GM12878 (cell line): ENCODE data around the gene OPTC. TPM values are rescaled to one million over a fixed set of nuclear protein-coding genes. Genes with fewer than 3 reads are reported as not detected.

ENCODE experiments used
- ATAC-seq: fragments of 200-7000 bp; cut with Tn5 transposase; 3 replicates; pipeline ENCODE4 v1.9.1; 2020; ENCODE audit warnings: mild to moderate bottlenecking, moderate library complexity
- BruUV-seq: library from RNA; stranded (reverse); fragments of 400-500 nt; replicated peaks from 2 replicates; lab custom pipeline; 2021; lab: Mats Ljungman, UMichigan
- CTCF ChIA-PET: fragments of 300-600 bp; sonication (Branson Sonifier 250); formaldehyde crosslinking; extraction: SDS; loops from one replicate; lab custom pipeline; 2021; ENCODE audit warnings: inconsistent platforms; lab: Yijun Ruan, JAX
- POLR2A ChIA-PET: fragments of 350-600 bp; formaldehyde crosslinking; extraction: SDS; loops from one replicate; lab custom pipeline; 2021; ENCODE audit warnings: inconsistent platforms; lab: Charles Lee
- RAD21 ChIA-PET: fragments of 300-600 bp; sonication (Branson Sonifier 250); formaldehyde crosslinking; loops from one replicate; lab custom pipeline; 2023; ENCODE audit warnings: antibody characterized with exemption; ENCODE audit not compliant: unreplicated experiment; lab: Charles Lee
- SMC1A ChIA-PET: fragments of 300-600 bp; sonication (Branson Sonifier 250); formaldehyde crosslinking; loops from one replicate; lab custom pipeline; 2023; ENCODE audit not compliant: unreplicated experiment, uncharacterized antibody; lab: Charles Lee
- DNase-seq: peaks from one replicate; pipeline ENCODE4 v3.0.0-alpha.2; 2011; ENCODE audit warnings: low read depth, low spot score
- FAIRE-seq: peaks from 3 replicates; lab custom pipeline; 2011; peaks lifted over from hg19 to GRCh38; lab: Jason Lieb, UNC
- H2AFZ ChIP-seq: 2 replicates; pipeline ENCODE4 v1.6.0; 2011; ENCODE audit warnings: low read depth, low read length, control low read depth; ENCODE audit not compliant: control insufficient read depth
- H3K27ac ChIP-seq: 2 replicates; pipeline ENCODE4 v1.5.1; 2011; ENCODE audit warnings: control low read depth; ENCODE audit not compliant: control insufficient read depth, insufficient read depth
- H3K27me3 ChIP-seq, 2 experiments: replicated peaks in 1 of 2; 2 replicates each; pipeline versions ENCODE4 v1.6.0 to v1.6.1; 2011; ENCODE audit warnings: low read length in 1 of 2; ENCODE audit not compliant: control insufficient read depth in 2 of 2, insufficient read depth in 2 of 2
- H3K36me3 ChIP-seq, 2 experiments: 2 replicates each; pipeline ENCODE4 v1.5.1; 2011; ENCODE audit warnings: low read length in 1 of 2; ENCODE audit not compliant: control insufficient read depth in 2 of 2, insufficient read depth in 2 of 2
- H3K4me1 ChIP-seq: 2 replicates; pipeline ENCODE4 v1.6.1; 2011; ENCODE audit warnings: mild to moderate bottlenecking, low read length, moderate library complexity, mixed read lengths; ENCODE audit not compliant: control insufficient read depth, insufficient read depth
- H3K4me2 ChIP-seq: 2 replicates; pipeline ENCODE4 v1.6.0; 2011; ENCODE audit warnings: control low read depth; ENCODE audit not compliant: control insufficient read depth, insufficient read depth
- H3K4me3 ChIP-seq: fragments of 200-600 bp; sonication (generic); 2 replicates; pipeline ENCODE4 v1.5.1; 2016
- H3K79me2 ChIP-seq: 2 replicates; pipeline ENCODE4 v1.6.0; 2011; ENCODE audit warnings: low read length; ENCODE audit not compliant: control insufficient read depth, insufficient read depth
- H3K9ac ChIP-seq: 2 replicates; pipeline ENCODE4 v1.8.0; 2011; ENCODE audit warnings: low read length, control low read depth, mixed read lengths; ENCODE audit not compliant: control insufficient read depth, insufficient read depth
- H3K9me3 ChIP-seq: replicated peaks from 3 replicates; pipeline ENCODE4 v1.5.1; 2011; ENCODE audit warnings: mild to moderate bottlenecking, low read length; ENCODE audit not compliant: control insufficient read depth, insufficient read depth
- H4K20me1 ChIP-seq: 2 replicates; pipeline ENCODE4 v1.6.0; 2011; ENCODE audit not compliant: control insufficient read depth, insufficient read depth
- CBFB ChIP-seq: IDR thresholded peaks from 2 replicates; pipeline ENCODE4 v1.6.1; 2016; ENCODE audit warnings: antibody characterized with exemption, low read depth
- CREB1 ChIP-seq: IDR thresholded peaks from 2 replicates; pipeline ENCODE4 v1.6.1; 2012; ENCODE audit warnings: low read depth, mild to moderate bottlenecking, inconsistent platforms
- E2F4 ChIP-seq: IDR thresholded peaks from 2 replicates; pipeline ENCODE4 v1.6.1; 2012; ENCODE audit warnings: low read depth, low read length, improper control_type of control experiment
- IKZF2 ChIP-seq, 2 experiments: fragments of 450-650 bp; IDR thresholded peaks; 2 replicates each; pipeline ENCODE4 v1.6.1; 2017; ENCODE audit warnings: mild to moderate bottlenecking in 2 of 2, moderate library complexity in 2 of 2
- JUNB ChIP-seq: IDR thresholded peaks from 2 replicates; pipeline ENCODE4 v1.6.1; 2016; ENCODE audit warnings: antibody characterized with exemption, mild to moderate bottlenecking
- MTA2 ChIP-seq: fragments of 450-650 bp; IDR thresholded peaks from 2 replicates; pipeline ENCODE4 v1.6.1; 2016; ENCODE audit warnings: low read depth, mild to moderate bottlenecking, moderate library complexity
- NFYA ChIP-seq: IDR thresholded peaks from 2 replicates; pipeline ENCODE4 v1.6.1; 2011; ENCODE audit warnings: low read depth, mild to moderate bottlenecking, low read length, improper control_type of control experiment, borderline replicate concordance
- POLR2AphosphoS5 ChIP-seq: IDR thresholded peaks from 2 replicates; pipeline ENCODE4 v1.6.1; 2011; ENCODE audit warnings: mild to moderate bottlenecking, low read length, inconsistent platforms
- RBBP5 ChIP-seq: fragments of 200-600 bp; sonication (generic); conservative IDR thresholded peaks from 2 replicates; pipeline ENCODE4 v1.6.1; 2016
- STAT1 ChIP-seq: fragments of 450-650 bp; conservative IDR thresholded peaks from 2 replicates; pipeline ENCODE4 v1.6.1; 2014; ENCODE audit warnings: antibody characterized with exemption, mild to moderate bottlenecking
- TAF1 ChIP-seq: IDR thresholded peaks from 2 replicates; pipeline ENCODE4 v1.6.1; 2011; ENCODE audit warnings: mild to moderate bottlenecking, low read depth, low read length, borderline replicate concordance
- TCF3 ChIP-seq: IDR thresholded peaks from 2 replicates; pipeline ENCODE4 v1.6.1; 2012; ENCODE audit warnings: low read depth, mild to moderate bottlenecking, low read length, borderline replicate concordance; ENCODE audit not compliant: insufficient read depth
- USF1 ChIP-seq: IDR thresholded peaks from 2 replicates; pipeline ENCODE4 v1.6.1; 2011; ENCODE audit warnings: borderline replicate concordance, low read depth, mild to moderate bottlenecking, moderate library complexity, mixed read lengths, low read length; ENCODE audit not compliant: insufficient read depth; ENCODE audit errors: extremely low read length
- WGBS: methylation state at CpG from one replicate; pipeline ENCODE4 v1.1.6; 2016; ENCODE audit warnings: low lambda C conversion rate; ENCODE audit not compliant: insufficient replicate concordance, insufficient coverage; ENCODE audit errors: missing lambda C conversion rate; 5-methylcytosine and 5-hydroxymethylcytosine counted together
- in situ Hi-C: fragments of 300-500 bp; cut with MboI; formaldehyde crosslinking; loops from 9 replicates; pipeline ENCODE4 v1.14.3; 2018; ENCODE audit warnings: mixed read lengths
- intact Hi-C: fragments of 100-400 bp; cut with micrococcal nuclease; formaldehyde crosslinking; loops from one replicate; pipeline ENCODE4 v1.14.2; 2022; ENCODE audit not compliant: unreplicated experiment
- polyA plus RNA-seq, 11 experiments: library from polyadenylated mRNA; depleted of rRNA in 4 of 11; unstranded in 6 of 11; stranded (reverse) in 5 of 11; fragments of >200 nt; fragmentation: Nextera tagmentation in 4 of 11; fragmentation: Illumina TruSeq in 1 of 11; extraction: Ambion mirVana in 4 of 11; extraction: Trizol in 1 of 11; gene quantifications; 1 replicate in 1 of 11; 2 replicates in 10 of 11; pipeline versions ENCODE4 v1.2.1 to v1.2.3, GENCODE V29; 2011 to 2016; ENCODE audit warnings: inconsistent platforms in 2 of 11, missing spikeins in 2 of 11, low read depth in 1 of 11
- total RNA-seq, 4 experiments: library from RNA; depleted of rRNA in 3 of 4; stranded (reverse); fragments of >200 nt in 3 of 4; fragmentation: Illumina TruSeq in 1 of 4; extraction: Trizol in 1 of 4; gene quantifications; 2 replicates each; pipeline versions ENCODE4 v1.2.1 to v1.2.3, GENCODE V29; 2013 to 2021

The OPTC gene
- total and polyA plus RNA-seq, 10 of the 15 experiments (the other 5 are each of a cell fraction or from before 2014, with no cell fraction given): not detected

GRCh38 chr1:203508463-203509073 lies 14.6 kb downstream of the OPTC start:
- no peaks in the 10 kb centered on the region for H4K20me1 ChIP-seq
- in situ Hi-C loops: loop anchor here (5.0 kb wide), 1 partner anchor 194 kb away; no protein-coding TSS in a partner anchor
- RAD21 ChIA-PET: interaction anchor here (5.4 kb wide), 1 partner anchor 194 kb away, joined by 64 read pairs; no protein-coding TSS in a partner anchor
- H3K4me2 ChIP-seq: no peak overlapping the region
- POLR2A ChIA-PET: no interaction called here
- H3K4me1 ChIP-seq: no peaks in the 10 kb centered on the region; the same call in 1 of the 2 replicates
- H3K9me3 ChIP-seq: no peaks in the 10 kb centered on the region
- H3K27ac ChIP-seq: no peak overlapping the region
- FAIRE-seq: no peak
- ATAC-seq: no peak
- no peak for TF ChIP-seq USF1
- TF ChIP-seq NFYA: no peak
- no peak for TF ChIP-seq JUNB
- no peak for TF ChIP-seq CBFB
- TF ChIP-seq CREB1: no peak
- no peak for TF ChIP-seq MTA2
- TF ChIP-seq POLR2AphosphoS5: no peak
- TF ChIP-seq IKZF2 (IDR thresholded peaks at IDR 0.05): no peak
- no peak for TF ChIP-seq E2F4
- no peak for TF ChIP-seq STAT1
- no peak for TF ChIP-seq TCF3
- TF ChIP-seq RBBP5: no peak
- no peak for TF ChIP-seq TAF1
- no peaks in the 10 kb centered on the region for H3K79me2 ChIP-seq
- no peaks in the 10 kb centered on the region for H3K36me3 ChIP-seq
- no peak for DNase-seq
- intact Hi-C loops: loop anchor here (1.0 kb wide), 1 partner anchor 194 kb away; no protein-coding TSS in a partner anchor
- H3K4me3 ChIP-seq: no peak overlapping the region
- no peak overlapping the region for H3K9ac ChIP-seq
- SMC1A ChIA-PET: interaction anchor here (0.6 to 7.7 kb wide), 2 partner anchors 157 to 193 kb away, joined by 3 to 100 read pairs; no protein-coding TSS in a partner anchor
- 51% methylated on average over 4 of the region's 10 CpGs for WGBS
- H2AFZ ChIP-seq: no peak overlapping the region
- no TSS peak for BruUV-seq
- CTCF ChIA-PET: interaction anchor here (0.6 to 8.6 kb wide), 3 partner anchors 117 to 196 kb away, joined by 3 to 175 read pairs (median 3); no protein-coding TSS in a partner anchor
- no peaks in the 10 kb centered on the region; a peak in 1 of 4 replicates for H3K27me3 ChIP-seq
